Neural cell (in vitro differentiated cells): ENCODE measurements around the gene HAUS3. TPM values are rescaled to one million over a fixed set of nuclear protein-coding genes. Genes with fewer than 3 reads are reported as not detected.

Experiments
- H2AFZ ChIP-seq: fragments of 200-600, 300-800 bp; sonication (generic), shearing (Covaris generic); 2 replicates; pipeline ENCODE4 v1.6.0; 2014; ENCODE audit warnings: low read depth, mild to moderate bottlenecking, antibody characterized with exemption, low read length, moderate library complexity
- H3F3A ChIP-seq: fragments of 200-600 bp; shearing (Covaris generic); 2 replicates; pipeline ENCODE4 v1.6.1; 2016; ENCODE audit warnings: mild to moderate bottlenecking, moderate library complexity, mixed read lengths, antibody characterized with exemption, low read length; ENCODE audit not compliant: insufficient read depth, poor library complexity, severe bottlenecking
- H3K27ac ChIP-seq: fragments of 200-600, 300-800 bp; sonication (generic), shearing (Covaris generic); 2 replicates; pipeline ENCODE4 v1.5.1; 2014; ENCODE audit warnings: mild to moderate bottlenecking, low read length, moderate library complexity
- H3K27me3 ChIP-seq: fragments of 300-800, 200-600 bp; sonication (generic), shearing (Covaris generic); 2 replicates; pipeline ENCODE4 v1.6.0; 2014; ENCODE audit warnings: mild to moderate bottlenecking, low read depth, low read length, moderate library complexity; ENCODE audit not compliant: insufficient read depth
- H3K36me3 ChIP-seq: fragments of 300-800, 200-600 bp; sonication (generic), shearing (Covaris generic); 2 replicates; pipeline ENCODE4 v1.5.1; 2014; ENCODE audit warnings: mild to moderate bottlenecking, antibody characterized with exemption, low read length, moderate library complexity; ENCODE audit not compliant: insufficient read depth
- H3K4me2 ChIP-seq: fragments of 300-800, 200-600 bp; sonication (generic), shearing (Covaris generic); 2 replicates; pipeline ENCODE4 v1.6.0; 2014; ENCODE audit warnings: mild to moderate bottlenecking, low read length
- H3K4me3 ChIP-seq: fragments of 300-800, 200-600 bp; sonication (generic), shearing (Covaris generic); 2 replicates; pipeline ENCODE4 v1.5.1; 2014; ENCODE audit warnings: mild to moderate bottlenecking, low read length, moderate library complexity
- H3K79me2 ChIP-seq: fragments of 200-600 bp; shearing (Covaris generic); replicated peaks from 2 replicates; pipeline ENCODE4 v1.6.0; 2014; ENCODE audit warnings: mild to moderate bottlenecking, low read length, moderate library complexity; ENCODE audit not compliant: insufficient read depth
- H3K9ac ChIP-seq: fragments of 300-800, 200-600 bp; sonication (generic), shearing (Covaris generic); 2 replicates; pipeline ENCODE4 v1.6.1; 2016; ENCODE audit warnings: mild to moderate bottlenecking, low read length, mixed read lengths
- H3K9me2 ChIP-seq: fragments of 200-600 bp; shearing (Covaris generic); 2 replicates; pipeline ENCODE4 v1.6.1; 2016; ENCODE audit warnings: mild to moderate bottlenecking, low read length, mixed read lengths; ENCODE audit not compliant: insufficient read depth
- H3K9me3 ChIP-seq: fragments of 200-600, 300-800 bp; sonication (generic), shearing (Covaris generic); 2 replicates; pipeline ENCODE4 v1.6.1; 2016; ENCODE audit warnings: mild to moderate bottlenecking, mixed run types, low read length, moderate library complexity, mixed read lengths
- H4K20me1 ChIP-seq: fragments of 200-600 bp; shearing (Covaris generic); 2 replicates; pipeline ENCODE4 v1.6.1; 2016; ENCODE audit warnings: mild to moderate bottlenecking, mixed run types; ENCODE audit not compliant: insufficient read depth
- EP300 ChIP-seq: fragments of 450-650 bp; conservative IDR thresholded peaks from 2 replicates; pipeline ENCODE4 v1.6.1; 2014; ENCODE audit warnings: antibody characterized with exemption, mild to moderate bottlenecking, moderate library complexity; ENCODE audit not compliant: poor library complexity, severe bottlenecking
- EZH2 ChIP-seq: fragments of 200-600, 300-800 bp; shearing (Covaris generic), sonication (generic); IDR thresholded peaks from 2 replicates; pipeline ENCODE4 v1.6.1; 2014; ENCODE audit warnings: antibody characterized with exemption, low read length, borderline replicate concordance, mild to moderate bottlenecking; ENCODE audit not compliant: insufficient read depth, poor library complexity, severe bottlenecking
- MXI1 ChIP-seq: fragments of 450-650 bp; conservative IDR thresholded peaks from 2 replicates; pipeline ENCODE4 v1.6.1; 2014; ENCODE audit warnings: antibody characterized with exemption, mild to moderate bottlenecking; ENCODE audit not compliant: poor library complexity, severe bottlenecking
- POLR2AphosphoS5 ChIP-seq: IDR thresholded peaks from 2 replicates; pipeline ENCODE4 v1.6.1; 2012
- RAD21 ChIP-seq: fragments of 450-650 bp; conservative IDR thresholded peaks from 2 replicates; pipeline ENCODE4 v1.6.1; 2014; ENCODE audit warnings: antibody characterized with exemption, mild to moderate bottlenecking, moderate library complexity
- SMC3 ChIP-seq: fragments of 450-650 bp; conservative IDR thresholded peaks from 2 replicates; pipeline ENCODE4 v1.6.1; 2014; ENCODE audit warnings: antibody characterized with exemption, mild to moderate bottlenecking, moderate library complexity; ENCODE audit not compliant: poor library complexity
- TAF1 ChIP-seq: IDR thresholded peaks from 2 replicates; pipeline ENCODE4 v1.6.1; 2012; ENCODE audit warnings: low read depth
- polyA plus RNA-seq: library from polyadenylated mRNA; depleted of rRNA; stranded (reverse); fragments of >200 nt; gene quantifications from 2 replicates; pipeline ENCODE4 v1.2.3, GENCODE V29; 2014
- TF ChIP-seq, protein P1 (sequence below): fragments of 450-650 bp; IDR thresholded peaks from 2 replicates; pipeline ENCODE4 v1.5.1; 2014; ENCODE audit warnings: antibody characterized with exemption, mild to moderate bottlenecking, moderate library complexity; ENCODE audit not compliant: poor library complexity, severe bottlenecking
- TF ChIP-seq, protein P2 (sequence below): IDR thresholded peaks from 2 replicates; pipeline ENCODE4 v1.6.1; 2012; ENCODE audit warnings: borderline replicate concordance

Gene HAUS3
- polyA plus RNA-seq, 1 donor from 2014 or later = 34.2 TPM

DNA sequence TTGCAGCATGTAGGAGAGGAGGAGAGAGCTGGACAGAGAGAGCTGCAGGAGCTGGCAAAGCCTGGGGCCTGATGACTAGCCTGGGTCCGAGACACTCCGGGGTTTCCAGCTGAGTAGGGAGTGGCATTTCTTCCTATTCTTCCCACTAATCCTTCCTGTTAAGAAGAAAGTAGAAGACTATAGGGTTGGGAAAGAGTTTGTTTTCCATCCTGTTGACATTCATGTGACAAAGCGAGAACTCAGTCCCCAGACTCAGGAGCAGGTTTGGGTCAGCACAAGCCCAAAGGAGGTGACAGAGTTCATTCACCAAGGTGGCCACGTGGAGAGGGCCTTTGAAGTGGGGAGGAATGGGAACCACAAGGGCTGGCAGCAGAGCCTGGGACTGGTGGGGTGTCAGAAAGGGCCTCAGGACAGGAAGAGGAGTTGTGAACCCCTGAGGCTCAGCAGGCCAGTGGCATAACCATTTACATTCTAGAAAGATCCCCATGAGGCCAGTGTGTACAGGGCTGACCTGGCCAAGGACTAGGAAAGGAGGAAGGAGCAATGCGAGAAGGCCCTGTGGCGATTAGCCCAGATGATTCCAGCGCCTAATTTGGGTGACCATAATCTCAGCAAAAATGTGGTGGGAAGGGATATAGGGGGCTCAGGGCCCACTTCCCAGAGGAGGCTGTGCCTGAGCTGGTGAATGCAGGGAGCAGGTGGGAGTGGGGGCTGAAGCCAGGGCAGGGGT, 3.3 kb upstream of the HAUS3 start:
- Histone ChIP-seq H3K4me2 (no peak overlapping the region), H3K4me3 (no peak overlapping the region), H3K9me2 (no peaks in the 10 kb centered on the region), H4K20me1 (no peaks in the 10 kb centered on the region), H3K27ac (no peak overlapping the region), H3K9ac (no peak overlapping the region), H3K27me3 (no peaks in the 10 kb centered on the region), H3K79me2 (peaks cover 12% of the 10 kb centered on the region), H2AFZ (no peak overlapping the region), H3K9me3 (no peaks in the 10 kb centered on the region), H3F3A (no peaks in the 10 kb centered on the region), H3K36me3 (no peaks in the 10 kb centered on the region)
- no peak for TF ChIP-seq SMC3
- TF ChIP-seq MXI1 = no peak
- TF ChIP-seq EP300 = no peak
- TF ChIP-seq, protein P1, sequence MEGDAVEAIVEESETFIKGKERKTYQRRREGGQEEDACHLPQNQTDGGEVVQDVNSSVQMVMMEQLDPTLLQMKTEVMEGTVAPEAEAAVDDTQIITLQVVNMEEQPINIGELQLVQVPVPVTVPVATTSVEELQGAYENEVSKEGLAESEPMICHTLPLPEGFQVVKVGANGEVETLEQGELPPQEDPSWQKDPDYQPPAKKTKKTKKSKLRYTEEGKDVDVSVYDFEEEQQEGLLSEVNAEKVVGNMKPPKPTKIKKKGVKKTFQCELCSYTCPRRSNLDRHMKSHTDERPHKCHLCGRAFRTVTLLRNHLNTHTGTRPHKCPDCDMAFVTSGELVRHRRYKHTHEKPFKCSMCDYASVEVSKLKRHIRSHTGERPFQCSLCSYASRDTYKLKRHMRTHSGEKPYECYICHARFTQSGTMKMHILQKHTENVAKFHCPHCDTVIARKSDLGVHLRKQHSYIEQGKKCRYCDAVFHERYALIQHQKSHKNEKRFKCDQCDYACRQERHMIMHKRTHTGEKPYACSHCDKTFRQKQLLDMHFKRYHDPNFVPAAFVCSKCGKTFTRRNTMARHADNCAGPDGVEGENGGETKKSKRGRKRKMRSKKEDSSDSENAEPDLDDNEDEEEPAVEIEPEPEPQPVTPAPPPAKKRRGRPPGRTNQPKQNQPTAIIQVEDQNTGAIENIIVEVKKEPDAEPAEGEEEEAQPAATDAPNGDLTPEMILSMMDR = no peak
- TF ChIP-seq, protein P2, sequence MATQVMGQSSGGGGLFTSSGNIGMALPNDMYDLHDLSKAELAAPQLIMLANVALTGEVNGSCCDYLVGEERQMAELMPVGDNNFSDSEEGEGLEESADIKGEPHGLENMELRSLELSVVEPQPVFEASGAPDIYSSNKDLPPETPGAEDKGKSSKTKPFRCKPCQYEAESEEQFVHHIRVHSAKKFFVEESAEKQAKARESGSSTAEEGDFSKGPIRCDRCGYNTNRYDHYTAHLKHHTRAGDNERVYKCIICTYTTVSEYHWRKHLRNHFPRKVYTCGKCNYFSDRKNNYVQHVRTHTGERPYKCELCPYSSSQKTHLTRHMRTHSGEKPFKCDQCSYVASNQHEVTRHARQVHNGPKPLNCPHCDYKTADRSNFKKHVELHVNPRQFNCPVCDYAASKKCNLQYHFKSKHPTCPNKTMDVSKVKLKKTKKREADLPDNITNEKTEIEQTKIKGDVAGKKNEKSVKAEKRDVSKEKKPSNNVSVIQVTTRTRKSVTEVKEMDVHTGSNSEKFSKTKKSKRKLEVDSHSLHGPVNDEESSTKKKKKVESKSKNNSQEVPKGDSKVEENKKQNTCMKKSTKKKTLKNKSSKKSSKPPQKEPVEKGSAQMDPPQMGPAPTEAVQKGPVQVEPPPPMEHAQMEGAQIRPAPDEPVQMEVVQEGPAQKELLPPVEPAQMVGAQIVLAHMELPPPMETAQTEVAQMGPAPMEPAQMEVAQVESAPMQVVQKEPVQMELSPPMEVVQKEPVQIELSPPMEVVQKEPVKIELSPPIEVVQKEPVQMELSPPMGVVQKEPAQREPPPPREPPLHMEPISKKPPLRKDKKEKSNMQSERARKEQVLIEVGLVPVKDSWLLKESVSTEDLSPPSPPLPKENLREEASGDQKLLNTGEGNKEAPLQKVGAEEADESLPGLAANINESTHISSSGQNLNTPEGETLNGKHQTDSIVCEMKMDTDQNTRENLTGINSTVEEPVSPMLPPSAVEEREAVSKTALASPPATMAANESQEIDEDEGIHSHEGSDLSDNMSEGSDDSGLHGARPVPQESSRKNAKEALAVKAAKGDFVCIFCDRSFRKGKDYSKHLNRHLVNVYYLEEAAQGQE = no peak
- TF ChIP-seq TAF1 = no peak
- no peak for TF ChIP-seq RAD21
- no peak for TF ChIP-seq POLR2AphosphoS5
- TF ChIP-seq EZH2 = no peak

DNA sequence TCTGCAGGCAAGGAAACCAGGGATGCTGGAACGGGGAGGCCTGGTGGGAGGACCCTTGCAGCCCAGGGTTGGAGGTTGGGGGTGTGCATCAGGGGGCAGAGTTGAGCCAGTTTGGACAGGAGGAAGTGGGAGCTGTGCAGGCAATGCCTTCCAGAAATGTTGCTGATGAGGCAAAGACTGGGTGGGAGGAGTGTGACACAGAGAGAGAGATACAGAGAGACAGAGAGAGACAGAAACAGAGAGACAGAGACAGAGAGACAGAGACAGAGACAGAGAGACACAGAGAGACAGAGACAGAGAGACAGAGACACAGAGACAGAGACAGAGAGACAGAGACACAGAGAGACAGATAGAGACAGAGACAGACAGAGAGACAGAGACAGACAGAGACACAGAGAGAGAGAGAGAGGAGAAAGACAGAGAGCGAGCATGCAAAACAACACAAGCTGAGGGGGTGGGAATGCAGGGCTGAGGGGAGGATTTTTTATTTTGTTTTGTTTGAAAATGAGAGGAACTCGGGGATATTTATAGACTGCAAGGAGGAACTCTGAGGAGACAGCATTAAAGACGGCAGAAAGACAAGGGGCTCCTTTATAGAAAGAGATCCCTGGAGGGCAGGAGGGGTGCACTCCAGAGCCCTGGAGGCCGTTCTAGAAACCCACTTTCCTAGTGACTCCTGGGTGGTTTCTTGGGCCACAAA, 1.9 kb upstream of the HAUS3 start:
- no peak overlapping the region for H3K27ac ChIP-seq
- H3K79me2 ChIP-seq = peaks cover 26% of the 10 kb centered on the region
- no peaks in the 10 kb centered on the region for H3F3A ChIP-seq
- no peaks in the 10 kb centered on the region for H3K36me3 ChIP-seq
- H3K9me3 ChIP-seq = no peaks in the 10 kb centered on the region
- H3K4me3 ChIP-seq = no peak overlapping the region
- no peaks in the 10 kb centered on the region for H3K27me3 ChIP-seq
- H4K20me1 ChIP-seq = no peaks in the 10 kb centered on the region
- no peak overlapping the region for H3K4me2 ChIP-seq
- TF ChIP-seq TAF1 (no peak), POLR2AphosphoS5 (no peak), EP300 (no peak), MXI1 (no peak), EZH2 (no peak), RAD21 (no peak), SMC3 (no peak)
- TF ChIP-seq, protein P1 = no peak
- TF ChIP-seq, protein P2 = no peak
- H2AFZ ChIP-seq = no peak overlapping the region
- H3K9ac ChIP-seq = no peak overlapping the region
- H3K9me2 ChIP-seq = no peaks in the 10 kb centered on the region
